ENCODE results near the gene CFD.
"Not testable (repeated sequence)": the region's sequence is repeated elsewhere in the genome, so short reads cannot be mapped to it uniquely, and the experiment has no call there.

Gene CFD

DNA sequence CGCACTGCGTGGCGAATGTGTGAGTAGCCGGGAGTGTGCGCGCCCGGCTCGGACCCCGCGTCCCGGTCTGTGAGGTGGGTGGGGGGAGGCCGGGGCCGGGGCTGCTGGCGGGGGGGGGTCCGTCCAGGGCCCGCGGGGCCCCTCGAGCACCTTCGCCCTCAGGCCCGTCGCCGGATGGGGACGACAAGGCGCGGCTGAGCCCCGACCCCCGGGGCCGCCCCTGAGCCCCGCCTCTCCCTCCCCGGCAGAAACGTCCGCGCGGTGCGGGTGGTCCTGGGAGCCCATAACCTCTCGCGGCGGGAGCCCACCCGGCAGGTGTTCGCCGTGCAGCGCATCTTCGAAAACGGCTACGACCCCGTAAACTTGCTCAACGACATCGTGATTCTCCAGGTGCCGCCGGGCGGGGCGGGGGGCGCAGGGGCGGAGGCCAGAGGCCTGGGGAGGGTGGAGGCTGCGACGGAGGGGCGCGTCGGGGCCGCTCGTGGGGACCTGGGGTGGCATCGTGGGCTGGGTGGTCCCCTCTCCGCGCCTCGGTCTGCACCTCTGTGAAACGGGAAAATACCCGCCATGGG is 6.4 kb upstream of the CFD start:
- no peaks in the 10 kb centered on the region for H3K36me3 ChIP-seq (ENCODE audit: insufficient read depth, low read length)
- TF ChIP-seq, protein P1, sequence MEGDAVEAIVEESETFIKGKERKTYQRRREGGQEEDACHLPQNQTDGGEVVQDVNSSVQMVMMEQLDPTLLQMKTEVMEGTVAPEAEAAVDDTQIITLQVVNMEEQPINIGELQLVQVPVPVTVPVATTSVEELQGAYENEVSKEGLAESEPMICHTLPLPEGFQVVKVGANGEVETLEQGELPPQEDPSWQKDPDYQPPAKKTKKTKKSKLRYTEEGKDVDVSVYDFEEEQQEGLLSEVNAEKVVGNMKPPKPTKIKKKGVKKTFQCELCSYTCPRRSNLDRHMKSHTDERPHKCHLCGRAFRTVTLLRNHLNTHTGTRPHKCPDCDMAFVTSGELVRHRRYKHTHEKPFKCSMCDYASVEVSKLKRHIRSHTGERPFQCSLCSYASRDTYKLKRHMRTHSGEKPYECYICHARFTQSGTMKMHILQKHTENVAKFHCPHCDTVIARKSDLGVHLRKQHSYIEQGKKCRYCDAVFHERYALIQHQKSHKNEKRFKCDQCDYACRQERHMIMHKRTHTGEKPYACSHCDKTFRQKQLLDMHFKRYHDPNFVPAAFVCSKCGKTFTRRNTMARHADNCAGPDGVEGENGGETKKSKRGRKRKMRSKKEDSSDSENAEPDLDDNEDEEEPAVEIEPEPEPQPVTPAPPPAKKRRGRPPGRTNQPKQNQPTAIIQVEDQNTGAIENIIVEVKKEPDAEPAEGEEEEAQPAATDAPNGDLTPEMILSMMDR (conservative IDR thresholded peaks at IDR 0.05; ENCODE audit: low read length), result no peak
- no peak for TF ChIP-seq EZH2phosphoT487 (IDR thresholded peaks at IDR 0.05; ENCODE audit: borderline replicate concordance)
- no peaks in the 10 kb centered on the region for H3K9me2 ChIP-seq (replicated peaks; ENCODE audit: low read depth, low read length)
- H3K79me2 ChIP-seq (ENCODE audit: insufficient read depth, low read length), result no peaks in the 10 kb centered on the region
- no peaks in the 10 kb centered on the region for H3K27me3 ChIP-seq (ENCODE audit: insufficient read depth, low read length, poor library complexity, severe bottlenecking)
- H4K20me1 ChIP-seq (ENCODE audit: insufficient read depth, low read length, poor library complexity, severe bottlenecking), result no peaks in the 10 kb centered on the region
- no peak overlapping the region for H3K4me3 ChIP-seq (ENCODE audit: low read length, poor library complexity, severe bottlenecking)
- no peaks in the 10 kb centered on the region for H3K4me1 ChIP-seq (ENCODE audit: insufficient read depth, low read length, poor library complexity, severe bottlenecking)
- H2AFZ ChIP-seq (ENCODE audit: low read length), result no peak overlapping the region
- H3F3A ChIP-seq (ENCODE audit: low read depth), result no peaks in the 10 kb centered on the region
- H3K4me2 ChIP-seq (ENCODE audit: low read depth, low read length, poor library complexity, severe bottlenecking), result no peak overlapping the region
- no peak overlapping the region for H3K9ac ChIP-seq (ENCODE audit: low read depth, low read length, poor library complexity, severe bottlenecking)
- no peaks in the 10 kb centered on the region for H3K9me3 ChIP-seq (ENCODE audit: insufficient read depth, low read depth, low read length)

DNA sequence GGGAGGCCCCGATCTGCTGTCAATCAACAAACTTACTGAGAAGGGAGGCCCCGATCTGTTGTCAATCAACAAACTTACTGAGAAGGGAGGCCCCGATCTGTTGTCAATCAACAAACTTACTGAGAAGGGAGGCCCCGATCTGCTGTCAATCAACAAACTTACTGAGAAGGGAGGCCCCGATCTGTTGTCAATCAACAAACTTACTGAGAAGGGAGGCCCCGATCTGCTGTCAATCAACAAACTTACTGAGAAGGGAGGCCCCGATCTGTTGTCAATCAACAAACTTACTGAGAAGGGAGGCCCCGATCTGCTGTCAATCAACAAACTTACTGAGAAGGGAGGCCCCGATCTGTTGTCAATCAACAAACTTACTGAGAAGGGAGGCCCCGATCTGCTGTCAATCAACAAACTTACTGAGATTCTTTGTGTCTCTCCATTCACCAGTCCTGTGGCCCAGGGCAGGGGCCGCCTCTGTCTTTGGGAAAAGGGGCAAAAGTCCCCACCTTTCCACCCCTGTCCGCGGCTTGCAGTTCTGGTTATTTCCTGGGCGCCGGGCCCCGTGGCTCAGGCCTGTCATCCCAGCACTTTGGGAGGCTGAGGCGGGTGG is 5.7 kb upstream of the CFD start:
- not testable (repeated sequence) for H3K9me3 ChIP-seq (ENCODE audit: insufficient read depth, low read depth, low read length); H3F3A ChIP-seq (ENCODE audit: low read depth); H4K20me1 ChIP-seq (ENCODE audit: insufficient read depth, low read length, poor library complexity, severe bottlenecking); H2AFZ ChIP-seq (ENCODE audit: low read length); H3K4me1 ChIP-seq (ENCODE audit: insufficient read depth, low read length, poor library complexity, severe bottlenecking); H3K4me3 ChIP-seq (ENCODE audit: low read length, poor library complexity, severe bottlenecking); H3K9me2 ChIP-seq (replicated peaks; ENCODE audit: low read depth, low read length); H3K9ac ChIP-seq (ENCODE audit: low read depth, low read length, poor library complexity, severe bottlenecking); H3K27me3 ChIP-seq (ENCODE audit: insufficient read depth, low read length, poor library complexity, severe bottlenecking); H3K36me3 ChIP-seq (ENCODE audit: insufficient read depth, low read length); H3K4me2 ChIP-seq (ENCODE audit: low read depth, low read length, poor library complexity, severe bottlenecking); H3K79me2 ChIP-seq (ENCODE audit: insufficient read depth, low read length)

DNA sequence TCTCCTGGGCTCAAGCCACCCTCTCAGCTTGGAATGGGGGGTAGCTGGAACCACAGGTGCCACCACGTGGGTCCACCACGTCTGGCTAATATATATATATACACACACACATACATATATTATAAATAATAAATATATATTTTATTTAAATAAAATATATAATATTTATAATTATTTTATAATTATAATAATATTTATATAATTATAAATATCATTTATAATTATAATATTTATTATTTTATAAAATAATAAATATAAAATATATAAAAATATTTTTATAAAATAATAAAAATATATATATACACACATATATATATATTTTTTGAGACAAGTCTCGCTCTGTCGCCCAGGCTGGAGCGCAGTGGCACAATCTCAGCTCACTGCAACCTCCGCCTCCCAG is 4.9 kb upstream of the CFD start:
- Histone ChIP-seq H4K20me1 (ENCODE audit: insufficient read depth, low read length, poor library complexity, severe bottlenecking) (no peaks in the 10 kb centered on the region), H3K27me3 (ENCODE audit: insufficient read depth, low read length, poor library complexity, severe bottlenecking) (no peaks in the 10 kb centered on the region)

More for the DNA sequence above, 4.9 kb upstream of the CFD start:
- no peaks in the 10 kb centered on the region for H3K9me2 ChIP-seq (replicated peaks; ENCODE audit: low read depth, low read length)
- no peaks in the 10 kb centered on the region for H3F3A ChIP-seq (ENCODE audit: low read depth)
- no peak overlapping the region for H2AFZ ChIP-seq (ENCODE audit: low read length)
- no peaks in the 10 kb centered on the region for H3K9me3 ChIP-seq (ENCODE audit: insufficient read depth, low read depth, low read length)
- H3K79me2 ChIP-seq (ENCODE audit: insufficient read depth, low read length), result no peaks in the 10 kb centered on the region
- H3K4me2 ChIP-seq (ENCODE audit: low read depth, low read length, poor library complexity, severe bottlenecking), result no peak overlapping the region
- H3K36me3 ChIP-seq (ENCODE audit: insufficient read depth, low read length), result no peaks in the 10 kb centered on the region
- TF ChIP-seq EZH2phosphoT487 (IDR thresholded peaks at IDR 0.05; ENCODE audit: borderline replicate concordance), result no peak
- TF ChIP-seq, protein P1 (conservative IDR thresholded peaks at IDR 0.05; ENCODE audit: low read length), result no peak
- H3K9ac ChIP-seq (ENCODE audit: low read depth, low read length, poor library complexity, severe bottlenecking), result no peak overlapping the region
- no peaks in the 10 kb centered on the region for H3K4me1 ChIP-seq (ENCODE audit: insufficient read depth, low read length, poor library complexity, severe bottlenecking)
- no peak overlapping the region for H3K4me3 ChIP-seq (ENCODE audit: low read length, poor library complexity, severe bottlenecking)
